Activated naive CD8-positive, alpha-beta T cell treated with anti-CD3 and anti-CD28 coated beads, Interleukin-2, amount 10 ng/mL, durations not matched to agents 7 days and 5 days (primary cell): Measurements from ENCODE around the gene PRKCE. TPM values are rescaled to one million over a fixed set of nuclear protein-coding genes. Genes with fewer than 3 reads are reported as not detected.

Source experiments
- ATAC-seq: fragments of 150-1000 bp; cut with Tn5 transposase; one replicate; pipeline ENCODE4 v1.10.0; 2021; ENCODE audit warnings: low read depth, moderate library complexity
- POLR2A ChIA-PET: fragments of 350-600 bp; sonication (Branson Sonifier 250); formaldehyde crosslinking; loops from one replicate; lab custom pipeline; 2021; ENCODE audit warnings: antibody characterized with exemption; lab: Charles Lee
- DNase-seq: peaks from one replicate; pipeline ENCODE4 v3.0.0; 2021
- H3K27ac Mint-ChIP-seq: one replicate; pipeline ENCODE4 v1.8.0; 2022; ENCODE audit warnings: mild to moderate bottlenecking, mixed read lengths
- H3K27me3 Mint-ChIP-seq: one replicate; pipeline ENCODE4 v1.8.0; 2022; ENCODE audit warnings: mild to moderate bottlenecking, moderate library complexity, mixed read lengths
- H3K36me3 Mint-ChIP-seq: one replicate; pipeline ENCODE4 v1.8.0; 2021; ENCODE audit warnings: mild to moderate bottlenecking, mixed read lengths
- H3K4me1 Mint-ChIP-seq: one replicate; pipeline ENCODE4 v1.8.0; 2021; ENCODE audit warnings: mixed read lengths
- H3K4me3 Mint-ChIP-seq: one replicate; pipeline ENCODE4 v1.8.0; 2022; ENCODE audit warnings: mild to moderate bottlenecking, moderate library complexity, mixed read lengths
- H3K9me3 Mint-ChIP-seq: one replicate; pipeline ENCODE4 v1.8.0; 2021; ENCODE audit warnings: mixed read lengths
- total RNA-seq, 2 experiments: library from RNA; stranded (reverse); gene quantifications; one replicate each; pipeline ENCODE4 v1.2.3, GENCODE V29; 2021

PRKCE gene
- total RNA-seq, 2 experiments from 2014 or later, result 18.4 to 20.5 TPM

DNA sequence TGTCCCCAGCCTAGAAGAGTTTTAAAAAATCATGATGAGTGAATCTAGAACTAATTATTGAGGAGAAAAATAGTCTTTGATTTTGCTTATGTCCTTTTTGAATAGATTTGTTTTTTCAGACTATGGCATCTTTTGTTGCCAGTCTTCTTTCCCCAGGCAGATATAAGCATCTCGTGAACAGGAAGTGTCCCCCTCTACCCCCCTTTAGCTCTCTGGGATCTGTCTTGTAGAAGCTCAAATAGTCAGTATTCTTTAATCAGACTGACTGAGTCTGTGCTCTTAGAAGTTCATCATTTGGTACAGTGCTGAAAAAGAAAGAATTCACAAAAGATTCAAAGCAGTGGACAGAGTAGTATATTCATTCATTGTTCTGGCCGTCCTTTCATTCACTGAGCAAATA, 10.4 kb downstream of the PRKCE start:
- H3K36me3 Mint-ChIP-seq, result peaks cover 17% of the 10 kb centered on the region
- peaks cover 1% of the 10 kb centered on the region for H3K4me1 Mint-ChIP-seq
- POLR2A ChIA-PET, result interaction anchor here (0.5 to 0.7 kb wide), 2 partner anchors 155 to 184 kb away, joined by 3 read pairs; no protein-coding TSS in a partner anchor
- H3K27me3 Mint-ChIP-seq, result no peaks in the 10 kb centered on the region
- no peak overlapping the region for H3K4me3 Mint-ChIP-seq
- H3K27ac Mint-ChIP-seq, result no peak overlapping the region
- no peaks in the 10 kb centered on the region for H3K9me3 Mint-ChIP-seq
- ATAC-seq (no peak), DNase-seq (no peak)

DNA sequence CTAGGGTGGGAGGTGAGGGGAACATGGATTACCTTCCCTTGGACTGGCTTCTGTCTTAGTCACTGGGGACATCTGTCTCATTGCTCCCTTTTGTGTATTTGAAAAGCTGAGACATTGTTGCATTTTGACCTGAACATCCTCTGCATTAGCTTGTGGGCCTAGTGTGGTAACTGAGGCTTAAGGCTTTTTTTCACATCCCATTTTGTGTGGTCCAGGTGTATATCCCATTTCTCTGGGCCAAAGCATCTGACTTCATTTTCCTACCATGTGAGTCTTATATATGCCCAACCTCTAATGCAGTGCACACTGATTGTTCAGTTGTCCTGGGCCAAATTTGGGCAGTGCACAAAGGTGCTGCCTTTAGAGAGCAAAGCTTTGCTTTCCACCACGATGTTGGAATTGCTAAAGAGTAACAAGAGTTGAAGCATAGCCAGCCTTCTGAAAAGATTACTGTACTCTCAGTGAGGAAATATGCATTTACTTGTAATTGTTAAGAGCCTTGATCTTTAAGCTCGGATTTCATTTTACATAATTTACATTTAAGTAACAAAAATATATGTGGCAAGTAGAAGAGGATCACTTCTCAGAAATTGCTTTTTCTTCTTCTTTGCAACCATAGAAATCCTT, 13.3 kb downstream of the PRKCE start:
- H3K4me3 Mint-ChIP-seq, result no peak overlapping the region
- POLR2A ChIA-PET, result interaction anchor here (0.8 kb wide), 1 partner anchor 14 kb away, joined by 3 read pairs; no protein-coding TSS in a partner anchor
- H3K9me3 Mint-ChIP-seq, result no peaks in the 10 kb centered on the region
- ATAC-seq (no peak), DNase-seq (no peak)
- H3K4me1 Mint-ChIP-seq, result peaks cover 5% of the 10 kb centered on the region
- H3K27ac Mint-ChIP-seq, result no peak overlapping the region
- H3K27me3 Mint-ChIP-seq, result no peaks in the 10 kb centered on the region
- H3K36me3 Mint-ChIP-seq, result peaks cover 11% of the 10 kb centered on the region

DNA sequence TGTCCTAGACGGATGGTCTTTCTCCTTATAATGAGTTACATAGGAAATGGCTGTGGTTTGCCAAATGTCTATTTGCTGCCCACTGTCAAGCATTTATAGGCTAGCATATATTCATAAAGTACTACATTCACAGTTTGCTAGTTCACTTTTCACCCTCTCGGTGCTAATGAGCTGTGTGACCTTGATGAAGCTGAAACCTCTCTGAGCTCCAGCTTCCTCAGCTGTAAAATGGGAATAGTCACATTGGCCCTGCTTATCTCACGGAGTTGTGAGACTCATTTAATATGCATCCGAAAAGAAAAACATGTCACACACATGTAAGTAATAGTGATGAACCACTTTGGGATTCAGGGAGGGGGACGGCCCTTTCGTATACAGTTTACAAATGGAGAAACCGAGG, 17.0 kb downstream of the PRKCE start:
- Mint-ChIP-seq H3K27me3 (no peaks in the 10 kb centered on the region), H3K27ac (no peak overlapping the region), H3K36me3 (peaks cover 8% of the 10 kb centered on the region), H3K9me3 (no peaks in the 10 kb centered on the region), H3K4me1 (peaks cover 3% of the 10 kb centered on the region), H3K4me3 (no peak overlapping the region)
- no peak for ATAC-seq
- DNase-seq, result no peak
- POLR2A ChIA-PET, result no interaction called here

GRCh38 chr2:45669032-45669486, 17.6 kb downstream of the PRKCE start:
- no peak for DNase-seq
- Mint-ChIP-seq H3K27me3 (no peaks in the 10 kb centered on the region), H3K4me3 (no peak overlapping the region), H3K36me3 (peaks cover 8% of the 10 kb centered on the region), H3K27ac (no peak overlapping the region), H3K9me3 (no peaks in the 10 kb centered on the region), H3K4me1 (peaks cover 3% of the 10 kb centered on the region)
- POLR2A ChIA-PET, result no interaction called here
- no peak for ATAC-seq

- no peak overlapping the region for H3K4me3 Mint-ChIP-seq
- H3K36me3 Mint-ChIP-seq, result peaks cover 8% of the 10 kb centered on the region
- no peaks in the 10 kb centered on the region for H3K27me3 Mint-ChIP-seq
- POLR2A ChIA-PET, result no interaction called here
- DNase-seq, result no peak
- H3K27ac Mint-ChIP-seq, result no peak overlapping the region
- H3K9me3 Mint-ChIP-seq, result no peaks in the 10 kb centered on the region
- H3K4me1 Mint-ChIP-seq, result peaks cover 3% of the 10 kb centered on the region
- no peak for ATAC-seq
These were observed 19.2 kb downstream of the PRKCE start for GRCh38 chr2:45670646-45671045.

DNA sequence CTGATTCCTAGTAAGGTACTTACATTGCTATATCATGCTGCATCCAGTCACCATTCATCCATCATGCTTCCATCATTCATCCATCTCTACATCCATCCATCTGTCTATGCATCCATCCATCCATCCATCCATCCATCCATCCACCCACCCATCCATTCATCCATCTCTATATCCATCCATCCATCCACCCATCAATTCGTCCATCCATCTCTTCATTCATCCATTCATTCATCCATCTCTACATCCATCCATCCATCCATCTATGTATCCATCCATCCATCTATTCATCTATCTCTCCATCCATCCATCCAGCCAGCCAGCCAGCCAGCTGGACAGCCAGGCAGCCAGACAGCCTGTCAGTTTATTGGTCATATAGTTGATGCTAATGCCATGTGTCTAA, 20.7 kb downstream of the PRKCE start:
- ATAC-seq, result no peak
- POLR2A ChIA-PET, result no interaction called here
- Mint-ChIP-seq H3K4me3 (no peak overlapping the region), H3K9me3 (no peaks in the 10 kb centered on the region), H3K4me1 (peaks cover 3% of the 10 kb centered on the region), H3K36me3 (peaks cover 5% of the 10 kb centered on the region), H3K27ac (no peak overlapping the region), H3K27me3 (no peaks in the 10 kb centered on the region)
- no peak for DNase-seq

GRCh38 chr2:45674035-45674816, 22.8 kb downstream of the PRKCE start:
- Mint-ChIP-seq H3K9me3 (no peaks in the 10 kb centered on the region), H3K4me1 (no peaks in the 10 kb centered on the region), H3K27ac (no peak overlapping the region), H3K27me3 (no peaks in the 10 kb centered on the region), H3K36me3 (peaks cover 3% of the 10 kb centered on the region), H3K4me3 (no peak overlapping the region)
- no peak for ATAC-seq
- POLR2A ChIA-PET, result no interaction called here
- DNase-seq, result no peak

DNA sequence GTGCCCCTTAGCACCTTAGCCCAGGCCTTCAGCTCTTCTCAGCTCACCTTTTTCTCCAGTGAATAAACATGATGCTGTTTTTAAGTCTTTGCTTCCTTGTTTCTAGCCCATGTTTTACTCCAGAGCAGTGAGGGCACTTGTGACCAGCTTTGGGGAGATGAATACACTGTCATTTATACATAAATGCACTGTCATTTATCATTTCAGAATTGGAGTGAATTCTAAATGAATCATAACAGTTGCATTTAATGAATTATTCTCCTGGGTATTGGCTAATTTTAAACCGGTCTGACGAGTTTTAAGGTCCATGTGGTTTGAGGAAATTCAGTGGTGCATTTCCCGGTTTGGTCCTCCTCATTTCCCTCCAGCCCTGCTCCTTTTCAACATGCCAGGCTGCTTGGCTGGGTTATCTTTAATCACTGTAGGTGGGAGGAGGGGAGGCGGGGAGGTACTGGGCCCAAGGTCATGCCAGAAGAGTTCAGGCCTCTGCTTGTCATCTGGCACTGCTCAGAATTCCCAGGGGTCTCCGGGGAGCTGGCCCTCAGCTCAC, 23.9 kb downstream of the PRKCE start:
- ATAC-seq (no peak), DNase-seq (no peak)
- no peaks in the 10 kb centered on the region for H3K27me3 Mint-ChIP-seq
- H3K9me3 Mint-ChIP-seq, result no peaks in the 10 kb centered on the region
- POLR2A ChIA-PET, result no interaction called here
- H3K4me3 Mint-ChIP-seq, result no peak overlapping the region
- H3K36me3 Mint-ChIP-seq, result peaks cover 5% of the 10 kb centered on the region
- H3K4me1 Mint-ChIP-seq, result no peaks in the 10 kb centered on the region
- no peak overlapping the region for H3K27ac Mint-ChIP-seq

DNA sequence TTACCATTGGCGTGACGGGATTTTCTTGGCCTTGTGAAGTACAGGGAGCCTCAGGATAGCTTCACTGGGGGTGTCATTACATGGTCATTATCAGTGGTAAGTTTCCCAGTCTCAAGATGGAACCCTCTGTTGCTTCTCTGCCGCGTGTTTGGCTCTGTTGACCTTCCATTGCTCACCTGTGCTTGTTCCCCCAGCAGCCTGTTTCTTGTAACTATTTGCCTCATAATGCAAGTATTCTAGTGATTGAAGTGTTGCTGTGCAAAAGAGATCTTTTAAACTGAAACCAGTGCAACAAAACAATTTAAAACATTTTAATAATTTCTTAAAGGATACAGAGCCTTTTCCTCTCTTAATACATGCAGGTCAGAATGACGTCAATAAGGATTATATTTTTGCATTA, 24.6 kb downstream of the PRKCE start:
- Mint-ChIP-seq H3K4me3 (no peak overlapping the region), H3K27me3 (no peaks in the 10 kb centered on the region), H3K4me1 (no peaks in the 10 kb centered on the region), H3K27ac (no peak overlapping the region), H3K9me3 (no peaks in the 10 kb centered on the region), H3K36me3 (peaks cover 5% of the 10 kb centered on the region)
- POLR2A ChIA-PET, result no interaction called here
- ATAC-seq, result no peak
- DNase-seq, result no peak

DNA sequence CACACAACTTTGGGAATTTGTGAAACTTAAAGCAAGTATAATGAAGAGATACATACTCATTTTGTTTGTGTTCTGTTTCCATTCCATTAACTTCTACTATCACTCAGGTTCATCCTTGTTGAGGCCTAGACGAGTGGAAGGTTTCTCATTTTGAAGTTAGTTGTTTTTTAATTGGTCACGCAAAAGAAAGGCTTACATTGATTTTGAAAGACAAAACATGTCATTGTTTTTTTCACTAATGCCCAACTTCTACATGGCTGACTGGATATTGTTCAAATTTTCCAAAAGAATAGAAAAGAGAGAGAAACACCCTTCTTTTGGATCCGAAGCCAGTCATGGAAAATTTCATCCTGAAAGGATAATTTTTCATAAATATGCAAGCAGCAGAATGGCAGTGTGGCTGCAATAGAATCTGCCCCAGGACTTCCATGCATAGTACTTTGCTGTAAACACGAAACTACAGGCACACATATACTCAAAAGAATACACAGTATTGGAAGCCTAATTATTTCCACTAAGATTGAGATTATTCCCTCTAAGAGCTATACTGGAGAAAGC, 27.4 kb downstream of the PRKCE start:
- ATAC-seq (no peak), DNase-seq (no peak)
- POLR2A ChIA-PET, result no interaction called here
- Mint-ChIP-seq H3K4me1 (peaks cover 2% of the 10 kb centered on the region), H3K27me3 (no peaks in the 10 kb centered on the region), H3K9me3 (no peaks in the 10 kb centered on the region), H3K4me3 (no peak overlapping the region), H3K27ac (no peak overlapping the region), H3K36me3 (peaks cover 2% of the 10 kb centered on the region)

- no peaks in the 10 kb centered on the region for H3K27me3 Mint-ChIP-seq
- no peaks in the 10 kb centered on the region for H3K9me3 Mint-ChIP-seq
- no peak for DNase-seq
These were observed 29.0 kb downstream of the PRKCE start for GRCh38 chr2:45680351-45680967.

GRCh38 chr2:45681675-45682074, 30.2 kb downstream of the PRKCE start:
- no peak for ATAC-seq
- H3K4me1 Mint-ChIP-seq, result peaks cover 2% of the 10 kb centered on the region
- POLR2A ChIA-PET, result no interaction called here
- H3K4me3 Mint-ChIP-seq, result no peak overlapping the region
- no peak overlapping the region for H3K27ac Mint-ChIP-seq
- no peaks in the 10 kb centered on the region for H3K27me3 Mint-ChIP-seq
- peaks cover 2% of the 10 kb centered on the region for H3K36me3 Mint-ChIP-seq
- H3K9me3 Mint-ChIP-seq, result no peaks in the 10 kb centered on the region
- DNase-seq, result no peak

More at GRCh38 chr2:45680351-45680967, 29.0 kb downstream of the PRKCE start:
- Mint-ChIP-seq H3K36me3 (peaks cover 2% of the 10 kb centered on the region), H3K4me1 (peaks cover 2% of the 10 kb centered on the region), H3K27ac (no peak overlapping the region), H3K4me3 (no peak overlapping the region)
- POLR2A ChIA-PET, result no interaction called here
- ATAC-seq, result no peak

DNA sequence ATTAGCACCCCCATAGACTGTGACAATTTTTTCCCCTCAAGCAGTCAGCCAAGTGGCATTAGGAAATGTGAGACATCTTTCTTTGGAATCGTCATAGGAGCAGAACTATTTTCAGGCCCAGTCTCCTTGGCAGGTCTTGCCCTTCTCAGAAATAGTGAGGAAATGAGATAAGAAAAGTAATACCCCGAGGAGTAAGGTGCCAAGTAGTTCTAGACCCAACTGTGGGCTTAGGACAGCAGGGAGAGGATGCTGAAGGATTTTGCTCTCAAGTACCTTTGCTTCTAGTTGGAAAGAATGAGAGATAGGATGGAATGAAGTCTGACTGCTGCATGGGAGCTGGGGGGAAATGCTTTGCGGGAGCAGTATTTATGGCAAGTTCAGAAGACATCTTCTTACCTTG, 31.8 kb downstream of the PRKCE start:
- Mint-ChIP-seq H3K36me3 (peaks cover 2% of the 10 kb centered on the region), H3K27ac (no peak overlapping the region), H3K4me3 (no peak overlapping the region), H3K27me3 (no peaks in the 10 kb centered on the region), H3K4me1 (peaks cover 2% of the 10 kb centered on the region), H3K9me3 (no peaks in the 10 kb centered on the region)
- no peak for DNase-seq
- no peak for ATAC-seq
- POLR2A ChIA-PET, result no interaction called here
